Islet of Langerhans (tissue), 1 donor: ENCODE data around the gene MRPS34.

Experiments used
- FAIRE-seq: peaks from one replicate; lab custom pipeline; 2011; peaks lifted over from hg19 to GRCh38; lab: Jason Lieb, UNC

MRPS34 gene

DNA sequence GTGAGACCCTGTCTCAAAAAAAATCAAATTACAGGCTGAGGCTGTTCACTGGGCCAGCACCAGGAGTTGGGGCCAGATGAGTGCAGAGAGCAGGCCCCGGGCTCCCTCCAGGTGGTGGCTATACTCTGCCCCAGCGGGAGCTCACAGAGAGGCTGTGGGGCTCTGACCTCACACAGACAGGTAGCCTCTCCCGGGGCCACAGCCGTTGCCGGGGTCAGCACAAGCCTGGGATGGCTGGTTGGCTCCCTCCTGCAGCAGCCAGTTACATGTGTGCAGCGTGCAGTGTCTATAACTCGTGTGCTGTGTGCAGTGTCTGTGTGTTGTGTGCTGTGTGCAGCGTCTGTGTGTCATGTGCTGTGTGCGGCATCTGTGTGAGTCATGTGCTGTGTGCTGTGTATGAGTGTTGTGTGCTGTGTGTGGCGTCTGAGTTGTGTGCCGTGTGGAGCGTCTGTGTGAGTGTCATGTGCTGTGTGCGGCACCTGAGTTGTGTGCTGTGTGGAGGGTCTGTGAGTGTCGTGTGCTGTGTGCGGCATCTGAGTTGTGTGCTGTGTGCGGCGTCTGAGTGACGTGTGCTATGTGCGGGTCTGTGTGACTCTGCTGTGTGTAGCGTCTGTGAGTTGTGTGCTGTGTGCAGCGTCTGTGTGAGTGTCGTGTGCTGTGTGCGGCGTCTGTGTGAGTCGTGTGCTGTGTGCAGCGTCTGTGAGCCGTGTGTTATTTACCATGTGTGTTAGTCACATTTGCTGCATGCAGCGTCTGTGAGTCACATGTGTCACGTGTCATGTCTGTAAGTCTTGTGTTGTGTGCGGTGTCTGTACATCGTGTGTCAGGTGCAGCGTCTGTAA, 46.1 kb downstream of the MRPS34 start:
- FAIRE-seq = no peak

GRCh38 chr16:1724491-1724890, 48.4 kb downstream of the MRPS34 start:
- FAIRE-seq = no peak

DNA sequence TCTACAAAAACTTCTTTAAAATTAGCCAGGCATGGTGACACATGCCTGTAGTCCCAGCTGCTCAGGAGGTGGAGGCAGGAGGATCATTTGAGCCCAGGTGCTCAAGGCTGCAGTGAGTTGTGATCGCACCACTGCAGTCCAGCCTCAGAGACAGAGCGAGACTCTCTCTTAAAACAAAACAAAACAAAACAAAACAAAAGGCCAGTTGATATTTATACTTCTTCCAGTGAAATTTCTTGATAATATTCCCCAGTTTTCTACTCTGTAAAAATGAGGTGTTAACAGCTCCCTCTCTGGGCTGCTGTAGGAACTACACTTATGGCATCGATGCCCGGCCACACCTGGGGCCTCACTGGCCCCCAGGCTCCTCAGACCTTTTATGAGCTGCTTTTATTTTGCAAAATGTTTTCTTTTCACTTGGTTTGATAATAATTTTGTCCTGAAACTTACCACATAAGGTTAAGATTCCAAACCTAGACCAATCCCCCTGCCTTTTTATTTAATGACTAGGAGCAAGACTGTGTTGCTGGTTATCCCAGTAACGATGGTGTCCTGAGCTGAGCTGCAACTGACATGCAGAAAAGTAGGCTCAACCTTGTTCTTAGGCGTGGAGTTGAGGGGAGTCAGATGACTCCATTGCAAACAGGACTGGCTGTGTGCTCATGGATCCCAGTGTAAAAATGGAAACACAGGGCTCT, 49.3 kb downstream of the MRPS34 start:
- no peak for FAIRE-seq
